HL-60/S4 (cell line): Measurements from ENCODE around the gene APC2.
"Not testable (repeated sequence)": the region's sequence is repeated elsewhere in the genome, so short reads cannot be mapped to it uniquely, and the experiment has no call there.

Experiments
- in situ Hi-C: fragments of 300-500 bp; cut with MboI; formaldehyde crosslinking; loops from 2 replicates; pipeline ENCODE4 v1.14.3; 2022; ENCODE audit warnings: low sequenced_read_pairs

Gene APC2

GRCh38 chr19:1474011-1474764 lies 24.3 kb downstream of the APC2 start:
- in situ Hi-C loops, result no loop called here

GRCh38 chr19:1474765-1475351 lies 24.9 kb downstream of the APC2 start:
- in situ Hi-C loops, result no loop called here

- in situ Hi-C loops, result no loop called here
These were observed 26.0 kb downstream of the APC2 start for GRCh38 chr19:1475751-1476437.

GRCh38 chr19:1477056-1477455 lies 27.1 kb downstream of the APC2 start:
- in situ Hi-C loops, result not testable (repeated sequence)

- in situ Hi-C loops, result no loop called here
These were observed 29.2 kb downstream of the APC2 start, which contains the start of gene C19orf25 for GRCh38 chr19:1478934-1479707. C19orf25 (minus strand) TSS chr19:1479215; CDS start chr19:1478903, 312 bp downstream.

- in situ Hi-C loops, result no loop called here
These were observed 31.4 kb downstream of the APC2 start for GRCh38 chr19:1481224-1481892.

- in situ Hi-C loops, result no loop called here
These were observed 32.0 kb downstream of the APC2 start for GRCh38 chr19:1481893-1482360.

- in situ Hi-C loops, result no loop called here
These were observed 32.6 kb downstream of the APC2 start for GRCh38 chr19:1482361-1483130.

GRCh38 chr19:1483131-1483978 lies 33.4 kb downstream of the APC2 start:
- in situ Hi-C loops, result no loop called here

- in situ Hi-C loops, result no loop called here
These were observed 34.1 kb downstream of the APC2 start for GRCh38 chr19:1483979-1484428.

GRCh38 chr19:1486720-1487575 lies 37.0 kb downstream of the APC2 start:
- in situ Hi-C loops, result no loop called here

- in situ Hi-C loops, result no loop called here
These were observed 37.8 kb downstream of the APC2 start for GRCh38 chr19:1487576-1488281.

- in situ Hi-C loops, result no loop called here
These were observed 38.3 kb downstream of the APC2 start for GRCh38 chr19:1488282-1488601.

- in situ Hi-C loops, result no loop called here
These were observed 39.8 kb downstream of the APC2 start for GRCh38 chr19:1489463-1490310.

- in situ Hi-C loops, result no loop called here
These were observed 40.6 kb downstream of the APC2 start, which contains the start of gene PCSK4 for GRCh38 chr19:1490311-1491113. PCSK4 (minus strand) TSS chr19:1490350; CDS start chr19:1490346, 4 bp downstream.
